Psoas muscle (tissue), 8 donors: ENCODE data around the gene CACTIN. TPM values are rescaled to one million over a fixed set of nuclear protein-coding genes. Genes with fewer than 3 reads are reported as not detected.
A peak's percentile ranks its signal among the peaks of the same experiment; 100 is the strongest.

Experiments
- ATAC-seq, 4 donors: fragments of 200-7000 bp; cut with Tn5 transposase; one replicate each; pipeline ENCODE4 v1.9.1; 2020; ENCODE audit warnings: moderate library complexity in 3 of 4, mild to moderate bottlenecking in 2 of 4
- DNase-seq, 2 donors: peaks; one replicate each; pipeline ENCODE4 v3.0.0-alpha.2; 2020
- H3K27ac ChIP-seq: fragments of 200-600 bp; one replicate; pipeline ENCODE4 v1.8.0; 2022
- H3K27me3 ChIP-seq, 3 donors: fragments of 200-600 bp in 1 of 3; one replicate each; pipeline versions ENCODE4 v1.6.1 to v1.8.0; 2013 to 2022; ENCODE audit warnings: low read length in 2 of 3, mild to moderate bottlenecking in 2 of 3, moderate library complexity in 1 of 3; ENCODE audit not compliant: insufficient read depth in 3 of 3
- H3K36me3 ChIP-seq, 2 donors: fragments of 200-600 bp in 1 of 2; one replicate each; pipeline versions ENCODE4 v1.6.1 to v1.8.0; 2013 to 2022; ENCODE audit warnings: low read depth in 1 of 2, mild to moderate bottlenecking in 1 of 2, moderate library complexity in 1 of 2; ENCODE audit not compliant: insufficient read depth in 1 of 2
- H3K4me1 ChIP-seq: fragments of 200-600 bp; one replicate; pipeline ENCODE4 v1.8.0; 2022
- H3K4me3 ChIP-seq: fragments of 200-600 bp; one replicate; pipeline ENCODE4 v1.8.0; 2022; ENCODE audit warnings: mild to moderate bottlenecking
- H3K9me3 ChIP-seq: fragments of 200-600 bp; one replicate; pipeline ENCODE4 v1.8.0; 2022
- CTCF ChIP-seq: fragments of 200-600 bp; IDR thresholded peaks from one replicate; pipeline ENCODE4 v1.8.0; 2022; ENCODE audit warnings: antibody characterized with exemption
- WGBS, 3 donors: extraction: QIAGEN DNeasy Blood & Tissue Kit; methylation state at CpG; one replicate each; pipeline versions ENCODE4 v1.1.6 to v1.1.7; 2013; 5-methylcytosine and 5-hydroxymethylcytosine counted together
- intact Hi-C, 2 donors: fragments of 100-400 bp; cut with DNase I; formaldehyde crosslinking; loops; one replicate each; pipeline versions ENCODE4 v1.11.0 to v1.14.2; 2022
- long read RNA-seq, 2 donors: library from polyadenylated mRNA; unstranded; transcript quantifications; one replicate each; pipeline ENCODE4 v2.0.0, GENCODE V29; 2021
- polyA plus RNA-seq, 3 donors: library from polyadenylated mRNA; stranded (reverse); fragments of 200-250 nt; gene quantifications; one replicate each; pipeline ENCODE4 v1.2.3, GENCODE V29; 2013
- total RNA-seq, 4 donors: library from RNA; stranded (reverse); fragmentation: NEBNext Ultra II Directional in 2 of 4; extraction: Animal tissue kit (Norgen Biotek cat#: 25700) in 2 of 4; gene quantifications; one replicate each; pipeline versions ENCODE4 v1.2.1 to v1.2.4, GENCODE V29; 2021 to 2023
- donor health status: healthy with polysubstance abuse.
- donor health status: DM: no; HTN: no; CAD: no; lungs with moderate emphysema.
- donor health status: Bipolar disorder and iron deficiency.
- donor health status: healthy.
- donor health status: DM: yes; HTN: yes; CAD: no.
- donor health status: DM: no; HTN: no; CAD: no.
- donor health status: DM: no; HTN: no; CAD: no.
- donor health status: DM: yes; HTN: yes; CAD: no.

CACTIN gene
- total RNA-seq (10 to 100 TPM; 15.2 to 21.4 (median 18.2) TPM), polyA plus RNA-seq (10 to 100 TPM; 11.8 to 20.5 (median 15.8) TPM)
- long read RNA-seq, donor 1, transcript CACTIN-203 (10 exons, 3,612 nt): major isoform, 15 of 23 reads
- long read RNA-seq, donor 1, partial matches to known transcripts: 2 of 23 reads
- long read RNA-seq, donor 1, other reads (novel, unspliced or antisense): 6 of 23 reads
- long read RNA-seq, donor 2, transcript CACTIN-203 (10 exons, 3,612 nt): major isoform, 32 of 54 reads
- long read RNA-seq, donor 2, partial matches to known transcripts: 7 of 54 reads
- long read RNA-seq, donor 2, other reads (novel, unspliced or antisense): 14 of 54 reads

DNA sequence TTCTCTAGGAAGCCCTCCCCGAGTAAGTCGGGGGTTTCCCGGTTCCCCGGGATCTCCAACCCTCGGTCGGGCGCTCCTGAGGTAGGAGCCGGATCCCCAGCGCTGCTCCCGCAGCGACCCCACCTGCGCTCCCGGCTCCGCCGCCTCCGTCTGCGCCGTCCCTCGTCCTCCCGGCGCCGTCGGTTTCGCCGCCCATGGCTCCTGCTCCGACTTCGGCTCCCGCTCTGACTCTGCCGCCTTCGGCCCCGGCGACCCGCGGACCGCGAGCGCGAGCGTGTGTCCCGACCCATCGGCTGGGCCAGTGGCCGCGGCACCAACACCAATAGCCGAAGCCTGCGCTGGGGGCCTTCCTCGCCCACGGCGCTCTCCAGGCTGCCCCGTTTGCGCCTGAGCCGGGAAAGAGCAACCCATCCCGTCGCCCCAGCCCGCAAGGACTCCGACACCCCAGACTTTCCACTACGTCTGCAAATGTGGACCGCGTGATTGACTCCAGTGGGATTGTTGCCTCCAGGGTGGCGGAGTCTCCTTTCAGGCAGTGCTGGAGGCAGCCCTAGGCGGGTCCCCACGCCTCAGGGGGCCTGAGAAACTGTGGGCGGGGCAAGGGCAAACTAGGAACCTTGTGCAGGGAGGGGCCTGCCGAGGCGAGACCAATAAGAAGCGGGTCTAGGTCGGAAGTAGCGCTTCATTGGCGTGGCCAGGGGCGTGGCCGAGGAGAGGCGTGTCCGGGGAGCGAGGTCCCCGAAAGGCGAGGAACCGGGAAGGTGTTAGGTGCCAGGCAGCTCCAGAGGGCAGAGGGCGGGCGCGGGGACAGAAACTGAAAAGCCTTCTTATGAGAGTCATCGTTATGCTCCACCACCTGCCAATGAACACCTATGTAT lies at the start of gene CACTIN:
CACTIN (minus strand) TSS at position 318 of the 878 bp plus-strand sequence; CDS start at position 290, 28 bp downstream.
- WGBS, 3 donors: 0% methylated on average over 60 to 80 of the region's 80 CpGs
- intact Hi-C loops: no loop called here
- Histone ChIP-seq H3K27me3 (no peaks in the 10 kb centered on the region), H3K4me1 (peaks cover 15% of the 10 kb centered on the region), H3K9me3 (no peaks in the 10 kb centered on the region), H3K27ac (peak within 1 kb of the TSS; percentile 96), H3K4me3 (peak within 1 kb of the TSS; percentile 100), H3K36me3 (peaks cover 4 to 28% of the 10 kb centered on the region in 2 donors)
- no peak for TF ChIP-seq CTCF
- DNase-seq (peak; percentile 99 to 100), ATAC-seq (peak; percentile 97 to 99 (median 98))

DNA sequence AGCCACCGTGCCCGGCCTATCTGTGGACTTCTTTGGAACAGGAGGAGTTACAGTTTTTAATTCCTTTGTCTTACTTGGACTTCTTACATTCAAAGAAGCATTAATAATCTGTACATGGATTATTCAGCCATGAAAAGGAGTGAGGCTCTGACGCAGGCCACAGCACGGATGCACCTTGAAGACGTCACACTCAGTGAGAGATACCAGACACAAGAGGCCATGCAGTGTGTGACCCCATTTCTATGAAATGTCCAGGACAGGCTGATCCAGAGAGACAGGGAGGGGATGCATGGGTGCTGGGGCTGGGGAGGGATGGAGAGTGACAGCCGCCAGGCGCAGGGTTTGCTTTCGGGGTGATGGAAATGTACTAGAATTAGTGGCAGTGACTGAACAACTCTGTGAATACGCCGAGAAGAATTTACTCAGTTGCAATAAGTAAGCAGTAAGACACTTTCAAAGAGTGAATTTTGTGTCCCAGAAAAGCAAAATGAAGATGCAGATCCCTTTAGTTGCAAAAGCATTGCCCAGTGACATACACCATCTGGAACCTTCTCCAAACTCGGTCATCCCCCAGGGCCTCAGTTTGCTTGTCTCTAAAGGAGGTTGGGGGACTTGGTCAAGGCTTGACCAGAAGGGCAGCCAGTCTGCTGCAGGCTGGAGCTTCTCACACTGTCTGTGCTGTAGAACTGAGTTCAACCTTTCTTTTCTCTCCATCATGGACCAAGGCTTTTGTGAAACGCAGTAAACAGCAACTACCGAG lies 48.4 kb upstream of the CACTIN start:
- TF ChIP-seq CTCF: no peak
- WGBS, 3 donors: 94 to 96% (median 94%) methylated on average over 13 of the region's 13 CpGs
- intact Hi-C loops: no loop called here
- Histone ChIP-seq H3K9me3 (no peaks in the 10 kb centered on the region), H3K36me3 (no peaks in the 10 kb centered on the region), H3K27ac (no peak overlapping the region), H3K4me3 (no peak overlapping the region), H3K4me1 (peaks cover 23% of the 10 kb centered on the region), H3K27me3 (no peaks in the 10 kb centered on the region)
- ATAC-seq (no peak), DNase-seq (no peak)

- no peaks in the 10 kb centered on the region for H3K27me3 ChIP-seq
- no peak for DNase-seq
- H3K9me3 ChIP-seq: no peaks in the 10 kb centered on the region
- intact Hi-C loops: no loop called here
- 89 to 95% (median 90%) methylated on average over 34 of the region's 34 CpGs for WGBS, 3 donors
- no peak overlapping the region for H3K4me3 ChIP-seq
- H3K27ac ChIP-seq: no peak overlapping the region
- no peak for TF ChIP-seq CTCF
- no peaks in the 10 kb centered on the region for H3K36me3 ChIP-seq
- H3K4me1 ChIP-seq: peaks cover 31% of the 10 kb centered on the region
- no peak for ATAC-seq
These were observed 47.2 kb upstream of the CACTIN start for GRCh38 chr19:3673506-3674439.

DNA sequence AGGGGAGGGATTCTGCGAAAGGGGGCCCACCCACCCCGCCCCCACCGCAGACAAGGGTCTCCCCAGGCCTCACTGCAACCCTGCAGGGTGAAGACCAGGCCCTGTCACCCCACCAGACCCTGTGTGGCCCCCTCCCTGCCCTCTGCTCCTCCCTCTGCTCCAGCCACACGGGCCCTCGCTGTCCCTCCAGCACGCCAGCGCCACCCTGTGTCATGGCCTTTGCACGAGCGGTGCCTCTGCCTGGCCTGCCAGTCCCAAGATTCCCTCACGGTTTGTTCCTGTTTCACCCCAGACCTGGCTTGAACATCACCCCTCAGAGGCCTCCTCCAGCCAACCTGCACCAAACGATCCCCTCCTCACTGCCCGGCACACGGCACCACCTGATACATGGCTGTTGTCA lies 46.4 kb upstream of the CACTIN start:
- Histone ChIP-seq H3K4me3 (no peak overlapping the region), H3K27me3 (no peaks in the 10 kb centered on the region), H3K9me3 (no peaks in the 10 kb centered on the region), H3K4me1 (peaks cover 36% of the 10 kb centered on the region), H3K36me3 (no peaks in the 10 kb centered on the region), H3K27ac (no peak overlapping the region)
- intact Hi-C loops: no loop called here
- WGBS, 3 donors: 88 to 94% (median 91%) methylated on average over 10 to 13 of the region's 13 CpGs
- no peak for TF ChIP-seq CTCF
- DNase-seq: no peak
- ATAC-seq: no peak
